HepG2 (cell line): ENCODE results near the gene KCNMA1. TPM values are rescaled to one million over a fixed set of nuclear protein-coding genes. Genes with fewer than 3 reads are reported as not detected.

Experiments
- ATAC-seq: fragments of 200-7000 bp; cut with Tn5 transposase; 3 replicates; pipeline ENCODE4 v1.9.1; 2020; ENCODE audit warnings: mild to moderate bottlenecking, moderate library complexity
- BruUV-seq: library from RNA; stranded (reverse); fragments of 400-500 nt; replicated peaks from 2 replicates; lab custom pipeline; 2021; lab: Mats Ljungman, UMichigan
- CTCF ChIA-PET: fragments of 300-600 bp; formaldehyde crosslinking; extraction: SDS; loops from one replicate; lab custom pipeline; 2021; ENCODE audit warnings: low total read pairs, inconsistent platforms, low intra/inter-chr PET ratio; lab: Yijun Ruan, JAX
- POLR2A ChIA-PET: fragments of 350-600 bp; sonication (Branson Sonifier 250); formaldehyde crosslinking; loops from one replicate; lab custom pipeline; 2020; ENCODE audit warnings: antibody characterized with exemption, inconsistent platforms; lab: Yijun Ruan, JAX
- DNase-seq: peaks from one replicate; pipeline ENCODE4 v3.0.0-alpha.2; 2015; ENCODE audit warnings: low spot score
- FAIRE-seq: peaks from 3 replicates; lab custom pipeline; 2011; peaks lifted over from hg19 to GRCh38; lab: Jason Lieb, UNC
- H2AFZ ChIP-seq: one replicate; pipeline ENCODE4 v1.6.1; 2011; ENCODE audit warnings: low read length, inconsistent platforms
- H3K27ac ChIP-seq: fragments of 300-600 bp; 3 replicates; pipeline ENCODE4 v1.8.0; 2011; ENCODE audit warnings: mixed run types, mild to moderate bottlenecking, mixed read lengths, low read length, inconsistent platforms; ENCODE audit not compliant: insufficient read depth; ENCODE audit errors: extremely low read length
- H3K27me3 ChIP-seq, 2 experiments: fragments of 200-600 bp in 1 of 2; 2 replicates in 1 of 2; 3 replicates in 1 of 2; pipeline versions ENCODE4 v1.6.0 to v1.8.0; 2011; ENCODE audit warnings: low read length in 2 of 2, mild to moderate bottlenecking in 2 of 2, moderate library complexity in 2 of 2, inconsistent platforms in 1 of 2; ENCODE audit not compliant: insufficient read depth in 2 of 2, control insufficient read depth in 1 of 2
- H3K36me3 ChIP-seq, 2 experiments: fragments of 200-600 bp in 1 of 2; replicated peaks in 1 of 2; 2 replicates in 1 of 2; 3 replicates in 1 of 2; pipeline versions ENCODE4 v1.5.1 to v1.8.0; 2011; ENCODE audit warnings: low read length in 2 of 2, inconsistent platforms in 1 of 2; ENCODE audit not compliant: insufficient read depth in 2 of 2, control insufficient read depth in 1 of 2
- H3K4me1 ChIP-seq: 2 replicates; pipeline ENCODE4 v1.5.1; 2012; ENCODE audit warnings: low read length, inconsistent platforms; ENCODE audit not compliant: insufficient read depth
- H3K4me2 ChIP-seq: 2 replicates; pipeline ENCODE4 v1.6.0; 2011; ENCODE audit warnings: low read depth, low read length, inconsistent platforms
- H3K4me3 ChIP-seq, 3 experiments: fragments of 200-600 bp in 1 of 3; sonication (generic), shearing (Covaris generic) in 1 of 3; replicated peaks in 1 of 3; 2 replicates each; pipeline ENCODE4 v1.5.1; 2011 to 2016; ENCODE audit warnings: low read length in 3 of 3, inconsistent platforms in 2 of 3, low read depth in 2 of 3, mild to moderate bottlenecking in 2 of 3, control low read depth in 1 of 3, mixed read lengths in 1 of 3; ENCODE audit not compliant: insufficient read depth in 1 of 3
- H3K79me2 ChIP-seq: one replicate; pipeline ENCODE4 v1.6.1; 2011; ENCODE audit warnings: low read length, inconsistent platforms; ENCODE audit not compliant: insufficient read depth
- H3K9ac ChIP-seq: 2 replicates; pipeline ENCODE4 v1.6.0; 2011; ENCODE audit warnings: mild to moderate bottlenecking, low read depth, low read length, inconsistent platforms; ENCODE audit not compliant: insufficient read depth
- H3K9me3 ChIP-seq: 2 replicates; pipeline ENCODE4 v1.5.1; 2012; ENCODE audit warnings: mild to moderate bottlenecking, low read length
- H4K20me1 ChIP-seq: 2 replicates; pipeline ENCODE4 v1.6.0; 2011; ENCODE audit warnings: inconsistent platforms, mild to moderate bottlenecking, low read length, moderate library complexity; ENCODE audit not compliant: insufficient read depth
- ARNT ChIP-seq: fragments of 450-650 bp; IDR thresholded peaks from 2 replicates; pipeline ENCODE4 v1.6.1; 2017
- KLF6 ChIP-seq: IDR thresholded peaks from 2 replicates; pipeline ENCODE4 v1.8.0; 2016; ENCODE audit warnings: missing biosample characterization, missing genetic modification reagents
- POLR2AphosphoS5 ChIP-seq: IDR thresholded peaks from 2 replicates; pipeline ENCODE4 v1.6.1; 2012; ENCODE audit warnings: low read depth, low read length
- ZFP41 ChIP-seq: sonication (generic); formaldehyde crosslinking; IDR thresholded peaks from 2 replicates; pipeline ENCODE4 v1.4.0; 2020; ENCODE audit warnings: mild to moderate bottlenecking, missing genetic modification reagents, borderline replicate concordance
- ZNF619 ChIP-seq: sonication (generic); formaldehyde crosslinking; IDR thresholded peaks from 2 replicates; pipeline ENCODE4 v1.4.0; 2020; ENCODE audit warnings: mild to moderate bottlenecking, missing genetic modification reagents
- WGBS: methylation state at CpG from one replicate; pipeline ENCODE4 v1.1.6; 2017; ENCODE audit warnings: low lambda C conversion rate; 5-methylcytosine and 5-hydroxymethylcytosine counted together
- in situ Hi-C: cut with HindIII; loops from 2 replicates; pipeline ENCODE4 v1.10.0; 2017; ENCODE audit warnings: low pct_unique_long_range_greater_than_20kb; ENCODE audit not compliant: extremely low pct_ligation_motif_present
- intact Hi-C: fragments of 100-400 bp; cut with micrococcal nuclease; formaldehyde crosslinking; loops from one replicate; pipeline ENCODE4 v1.10.0; 2022; ENCODE audit not compliant: unreplicated experiment
- polyA plus RNA-seq, 8 experiments: library from polyadenylated mRNA; depleted of rRNA in 3 of 8; stranded (reverse) in 7 of 8; unstranded in 1 of 8; fragments of >200 nt; fragmentation: Illumina TruSeq in 4 of 8; extraction: Trizol in 4 of 8; gene quantifications; 2 replicates each; pipeline versions ENCODE4 v1.2.1 to v1.2.3, GENCODE V29; 2011 to 2016; ENCODE audit warnings: low read depth in 4 of 8, missing spikeins in 1 of 8, mixed read lengths in 1 of 8; ENCODE audit not compliant: insufficient read depth in 1 of 8
- total RNA-seq, 5 experiments: library from RNA; depleted of rRNA; stranded (reverse); fragments of >200 nt; fragmentation: Illumina TruSeq; extraction: Trizol; gene quantifications; 2 replicates each; pipeline ENCODE4 v1.2.3, GENCODE V29; 2016; ENCODE audit warnings: low read depth in 1 of 5
- TF ChIP-seq, protein P1 (sequence below): sonication (generic); formaldehyde crosslinking; conservative IDR thresholded peaks from 2 replicates; pipeline ENCODE4 v1.4.0; 2020; ENCODE audit warnings: missing genetic modification reagents
- TF ChIP-seq, protein P2 (sequence below): sonication (generic); IDR thresholded peaks from 2 replicates; pipeline ENCODE4 v1.6.1; 2016; ENCODE audit warnings: low read depth, borderline replicate concordance

KCNMA1 gene
- total and polyA plus RNA-seq, 2 of the 13 experiments (the other 11 are each of a cell fraction or from before 2014, with no cell fraction given), result 0.02 TPM; not detected in 1

GRCh38 chr10:77085344-77085743 lies 552.3 kb downstream of the KCNMA1 start (continued):
- TF ChIP-seq ZFP41 (CRISPR knock-in tag), result no peak

DNA sequence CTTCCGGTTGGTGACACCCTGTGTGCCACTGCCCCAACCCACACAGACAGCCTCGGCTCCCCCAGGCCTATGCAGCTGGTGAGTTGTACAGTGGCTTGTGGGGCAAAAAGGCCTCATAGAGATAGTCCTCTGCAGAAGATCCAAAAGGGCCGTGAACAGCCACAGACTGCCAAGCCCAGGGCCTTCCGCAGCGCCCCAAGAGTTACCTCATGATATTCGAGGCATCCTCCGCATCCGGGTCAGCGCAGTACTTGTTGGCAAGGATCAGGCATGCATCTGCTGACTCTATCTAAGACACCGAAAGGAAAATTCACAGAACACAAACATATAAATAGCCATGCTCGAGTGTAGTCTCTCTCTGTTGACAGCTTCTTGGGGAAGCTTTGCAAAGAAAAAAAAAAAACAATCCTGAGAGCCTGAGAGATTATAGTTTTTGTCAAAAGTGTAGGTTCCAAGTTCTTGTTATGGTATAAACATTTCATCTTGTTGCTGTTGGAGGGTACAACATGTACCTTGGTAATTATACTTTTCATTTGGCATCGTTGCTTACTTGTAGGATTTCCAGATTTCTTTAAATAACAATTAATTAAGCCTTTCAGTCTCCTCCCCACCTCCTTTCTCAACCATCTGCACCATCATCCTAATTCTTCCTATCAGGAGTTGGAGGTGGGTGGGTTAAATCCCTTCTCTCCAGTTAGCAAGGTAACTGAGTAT lies 553.0 kb downstream of the KCNMA1 start:
- FAIRE-seq, result no peak
- no peak for DNase-seq
- no peaks in the 10 kb centered on the region for H3K9me3 ChIP-seq
- H3K79me2 ChIP-seq, result no peaks in the 10 kb centered on the region
- H3K9ac ChIP-seq, result no peak overlapping the region
- in situ Hi-C loops, result no loop called here
- no TSS peak for BruUV-seq
- H3K27me3 ChIP-seq, result no peaks in the 10 kb centered on the region; a peak in 2 of 5 replicates
- no peak overlapping the region for H3K4me3 ChIP-seq
- H2AFZ ChIP-seq, result no peak overlapping the region
- WGBS, result 53% methylated on average over 9 of the region's 12 CpGs
- ChIA-PET POLR2A (no interaction called here), CTCF (no interaction called here)
- H3K36me3 ChIP-seq, result no peaks in the 10 kb centered on the region
- TF ChIP-seq KLF6 (CRISPR knock-in tag) (no peak), ARNT (no peak), ZNF619 (CRISPR knock-in tag) (no peak), POLR2AphosphoS5 (no peak)
- TF ChIP-seq, protein P1, sequence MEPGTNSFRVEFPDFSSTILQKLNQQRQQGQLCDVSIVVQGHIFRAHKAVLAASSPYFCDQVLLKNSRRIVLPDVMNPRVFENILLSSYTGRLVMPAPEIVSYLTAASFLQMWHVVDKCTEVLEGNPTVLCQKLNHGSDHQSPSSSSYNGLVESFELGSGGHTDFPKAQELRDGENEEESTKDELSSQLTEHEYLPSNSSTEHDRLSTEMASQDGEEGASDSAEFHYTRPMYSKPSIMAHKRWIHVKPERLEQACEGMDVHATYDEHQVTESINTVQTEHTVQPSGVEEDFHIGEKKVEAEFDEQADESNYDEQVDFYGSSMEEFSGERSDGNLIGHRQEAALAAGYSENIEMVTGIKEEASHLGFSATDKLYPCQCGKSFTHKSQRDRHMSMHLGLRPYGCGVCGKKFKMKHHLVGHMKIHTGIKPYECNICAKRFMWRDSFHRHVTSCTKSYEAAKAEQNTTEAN, result no peak
- TF ChIP-seq, protein P2, sequence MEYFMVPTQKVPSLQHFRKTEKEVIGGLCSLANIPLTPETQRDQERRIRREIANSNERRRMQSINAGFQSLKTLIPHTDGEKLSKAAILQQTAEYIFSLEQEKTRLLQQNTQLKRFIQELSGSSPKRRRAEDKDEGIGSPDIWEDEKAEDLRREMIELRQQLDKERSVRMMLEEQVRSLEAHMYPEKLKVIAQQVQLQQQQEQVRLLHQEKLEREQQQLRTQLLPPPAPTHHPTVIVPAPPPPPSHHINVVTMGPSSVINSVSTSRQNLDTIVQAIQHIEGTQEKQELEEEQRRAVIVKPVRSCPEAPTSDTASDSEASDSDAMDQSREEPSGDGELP, result no peak
- intact Hi-C loops, result no loop called here
- ATAC-seq, result no peak
- no peaks in the 10 kb centered on the region for H3K4me1 ChIP-seq
- H4K20me1 ChIP-seq, result no peaks in the 10 kb centered on the region
- H3K4me2 ChIP-seq, result no peak overlapping the region
- no peak overlapping the region for H3K27ac ChIP-seq
